Measurements from ENCODE around the gene PAX3. TPM values are rescaled to one million over a fixed set of nuclear protein-coding genes. Genes with fewer than 3 reads are reported as not detected.

Gene PAX3
- total and polyA plus RNA-seq, 2 of the 13 experiments (the other 11 are each of a cell fraction or from before 2014, with no cell fraction given) = 0.07 TPM; not detected in 1

DNA sequence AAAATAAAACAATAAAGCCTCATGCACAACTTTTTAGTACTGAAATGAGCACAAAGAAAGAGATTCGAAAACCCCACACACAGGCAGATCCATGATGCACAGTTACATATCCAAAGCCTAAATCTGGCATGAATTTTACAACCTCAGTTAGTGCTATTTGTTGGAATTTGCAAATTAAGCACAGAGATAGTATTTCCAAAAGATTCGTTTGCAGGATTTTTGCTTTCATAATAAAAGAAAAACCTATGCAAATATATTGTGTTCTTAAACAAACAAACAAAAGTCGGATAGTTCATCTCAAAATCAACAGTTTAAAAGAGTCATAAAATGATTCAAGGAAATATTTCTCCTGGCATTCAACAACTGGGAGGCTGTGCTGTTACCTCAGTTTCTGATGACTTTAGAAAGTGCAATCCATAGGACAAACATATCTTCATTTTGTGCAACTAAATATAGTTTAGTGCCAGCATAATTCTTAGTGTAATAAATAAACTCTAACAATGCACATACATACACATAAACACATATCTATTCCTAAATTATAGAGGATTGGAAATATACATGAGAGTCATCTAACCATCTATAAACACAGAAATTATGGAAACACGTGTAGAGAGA is 10.8 kb downstream of the PAX3 start:
- no TSS peak for BruUV-seq (replicated peaks)
- no peaks in the 10 kb centered on the region for H3K36me3 ChIP-seq (replicated peaks in 1 of 2; ENCODE audit: control insufficient read depth in 1 of 2, insufficient read depth in 2 of 2, low read length in 2 of 2)
- intact Hi-C loops (cut with micrococcal nuclease; ENCODE audit: unreplicated experiment) = no loop called here
- no peaks in the 10 kb centered on the region for H3K4me1 ChIP-seq (ENCODE audit: insufficient read depth, low read length)
- no peak overlapping the region for H2AFZ ChIP-seq (ENCODE audit: low read length)
- no peak overlapping the region for H3K4me2 ChIP-seq (ENCODE audit: low read depth, low read length)
- H3K4me3 ChIP-seq (replicated peaks in 1 of 3; ENCODE audit: insufficient read depth in 1 of 3, low read depth in 2 of 3, low read length in 3 of 3) = no peak overlapping the region
- no peak for FAIRE-seq
- 2% methylated on average over 4 of the region's 4 CpGs for WGBS (ENCODE audit: low lambda C conversion rate)
- POLR2A ChIA-PET = no interaction called here
- no peak overlapping the region for H3K9ac ChIP-seq (ENCODE audit: insufficient read depth, low read depth, low read length)
- H3K79me2 ChIP-seq (ENCODE audit: insufficient read depth, low read length) = no peaks in the 10 kb centered on the region
- 0 out of 2 replicates have a peak, but pooled peaks have one; percentile 65 for TF ChIP-seq CBX2 (IDR thresholded peaks at IDR 0.05; ENCODE audit: low read depth, low read length)
- no peak for TF ChIP-seq CBX2 (CRISPR knock-in tag; IDR thresholded peaks at IDR 0.05; ENCODE audit: low read depth)
- TF ChIP-seq FOXJ3 (CRISPR knock-in tag; IDR thresholded peaks at IDR 0.05; ENCODE audit: borderline replicate concordance) = no peak
- no peak for TF ChIP-seq ZNF263 (CRISPR knock-in tag; IDR thresholded peaks at IDR 0.05)
- no peak for TF ChIP-seq HNRNPH1 (optimal IDR thresholded peaks at IDR 0.05; ENCODE audit: low read depth, low read length)
- TF ChIP-seq ARHGAP35 (CRISPR knock-in tag; IDR thresholded peaks at IDR 0.05; ENCODE audit: borderline replicate concordance) = no peak
- no peak for TF ChIP-seq RAD21 (CRISPR knock-in tag; IDR thresholded peaks at IDR 0.05)
- no peak for TF ChIP-seq ZNF234 (CRISPR knock-in tag; conservative IDR thresholded peaks at IDR 0.05)
- TF ChIP-seq, protein P1, sequence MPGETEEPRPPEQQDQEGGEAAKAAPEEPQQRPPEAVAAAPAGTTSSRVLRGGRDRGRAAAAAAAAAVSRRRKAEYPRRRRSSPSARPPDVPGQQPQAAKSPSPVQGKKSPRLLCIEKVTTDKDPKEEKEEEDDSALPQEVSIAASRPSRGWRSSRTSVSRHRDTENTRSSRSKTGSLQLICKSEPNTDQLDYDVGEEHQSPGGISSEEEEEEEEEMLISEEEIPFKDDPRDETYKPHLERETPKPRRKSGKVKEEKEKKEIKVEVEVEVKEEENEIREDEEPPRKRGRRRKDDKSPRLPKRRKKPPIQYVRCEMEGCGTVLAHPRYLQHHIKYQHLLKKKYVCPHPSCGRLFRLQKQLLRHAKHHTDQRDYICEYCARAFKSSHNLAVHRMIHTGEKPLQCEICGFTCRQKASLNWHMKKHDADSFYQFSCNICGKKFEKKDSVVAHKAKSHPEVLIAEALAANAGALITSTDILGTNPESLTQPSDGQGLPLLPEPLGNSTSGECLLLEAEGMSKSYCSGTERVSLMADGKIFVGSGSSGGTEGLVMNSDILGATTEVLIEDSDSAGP (CRISPR knock-in tag; IDR thresholded peaks at IDR 0.05; ENCODE audit: borderline replicate concordance) = no peak
- no peak for TF ChIP-seq ZFP36L1 (CRISPR knock-in tag; IDR thresholded peaks at IDR 0.05)
- TF ChIP-seq KAT2B (IDR thresholded peaks at IDR 0.05; ENCODE audit: borderline replicate concordance, low read depth, low read length) = no peak
- no peak for TF ChIP-seq ZNF747 (CRISPR knock-in tag; IDR thresholded peaks at IDR 0.05; ENCODE audit: borderline replicate concordance)
- no peak for TF ChIP-seq ZNF660 (CRISPR knock-in tag; IDR thresholded peaks at IDR 0.05; ENCODE audit: borderline replicate concordance, low read depth)
- TF ChIP-seq, protein P2, sequence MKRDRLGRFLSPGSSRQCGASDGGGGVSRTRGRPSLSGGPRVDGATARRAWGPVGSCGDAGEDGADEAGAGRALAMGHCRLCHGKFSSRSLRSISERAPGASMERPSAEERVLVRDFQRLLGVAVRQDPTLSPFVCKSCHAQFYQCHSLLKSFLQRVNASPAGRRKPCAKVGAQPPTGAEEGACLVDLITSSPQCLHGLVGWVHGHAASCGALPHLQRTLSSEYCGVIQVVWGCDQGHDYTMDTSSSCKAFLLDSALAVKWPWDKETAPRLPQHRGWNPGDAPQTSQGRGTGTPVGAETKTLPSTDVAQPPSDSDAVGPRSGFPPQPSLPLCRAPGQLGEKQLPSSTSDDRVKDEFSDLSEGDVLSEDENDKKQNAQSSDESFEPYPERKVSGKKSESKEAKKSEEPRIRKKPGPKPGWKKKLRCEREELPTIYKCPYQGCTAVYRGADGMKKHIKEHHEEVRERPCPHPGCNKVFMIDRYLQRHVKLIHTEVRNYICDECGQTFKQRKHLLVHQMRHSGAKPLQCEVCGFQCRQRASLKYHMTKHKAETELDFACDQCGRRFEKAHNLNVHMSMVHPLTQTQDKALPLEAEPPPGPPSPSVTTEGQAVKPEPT (CRISPR knock-in tag; IDR thresholded peaks at IDR 0.05; ENCODE audit: low read depth) = no peak
- TF ChIP-seq, protein P3, sequence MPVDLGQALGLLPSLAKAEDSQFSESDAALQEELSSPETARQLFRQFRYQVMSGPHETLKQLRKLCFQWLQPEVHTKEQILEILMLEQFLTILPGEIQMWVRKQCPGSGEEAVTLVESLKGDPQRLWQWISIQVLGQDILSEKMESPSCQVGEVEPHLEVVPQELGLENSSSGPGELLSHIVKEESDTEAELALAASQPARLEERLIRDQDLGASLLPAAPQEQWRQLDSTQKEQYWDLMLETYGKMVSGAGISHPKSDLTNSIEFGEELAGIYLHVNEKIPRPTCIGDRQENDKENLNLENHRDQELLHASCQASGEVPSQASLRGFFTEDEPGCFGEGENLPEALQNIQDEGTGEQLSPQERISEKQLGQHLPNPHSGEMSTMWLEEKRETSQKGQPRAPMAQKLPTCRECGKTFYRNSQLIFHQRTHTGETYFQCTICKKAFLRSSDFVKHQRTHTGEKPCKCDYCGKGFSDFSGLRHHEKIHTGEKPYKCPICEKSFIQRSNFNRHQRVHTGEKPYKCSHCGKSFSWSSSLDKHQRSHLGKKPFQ (CRISPR knock-in tag; IDR thresholded peaks at IDR 0.05; ENCODE audit: insufficient replicate concordance) = no peak
- 0 out of 2 replicates have a peak, but pooled peaks have one; percentile 30 for TF ChIP-seq RNF2 (conservative IDR thresholded peaks at IDR 0.05; ENCODE audit: low read depth)
- 0 out of 2 replicates have a peak, but pooled peaks have one; percentile 9 for TF ChIP-seq FOXA1 (IDR thresholded peaks at IDR 0.05)
- TF ChIP-seq FOXA1 (CRISPR knock-in tag; IDR thresholded peaks at IDR 0.05) = no peak
- TF ChIP-seq ZNF282 (IDR thresholded peaks at IDR 0.05; ENCODE audit: partially characterized antibody) = no peak
- no peaks in the 10 kb centered on the region; the same call in 1 of the 2 replicates for H4K20me1 ChIP-seq (ENCODE audit: insufficient read depth, low read length)
- DNase-seq (ENCODE audit: low spot score) = no peak
- no peak overlapping the region for H3K27ac ChIP-seq (ENCODE audit: extremely low read length, insufficient read depth, low read length)
- peaks cover 4 to 46% of the 10 kb centered on the region in 2 experiments; a peak in 4 of 5 replicates for H3K27me3 ChIP-seq (ENCODE audit: control insufficient read depth in 1 of 2, insufficient read depth in 2 of 2, low read length in 2 of 2)
- CTCF ChIA-PET (ENCODE audit: low intra/inter-chr PET ratio, low total read pairs) = no interaction called here
- no peak for ATAC-seq
- in situ Hi-C loops (cut with HindIII; ENCODE audit: extremely low pct_ligation_motif_present, low pct_unique_long_range_greater_than_20kb) = no loop called here
- no peaks in the 10 kb centered on the region for H3K9me3 ChIP-seq (ENCODE audit: low read length)
